NCI-H345 (cell line): ENCODE results near the gene ARID2.

Experiments used
- DNase-seq: peaks from one replicate; lab custom pipeline; 2025; lab: John Stamatoyannopoulos, UW

ARID2 gene

GRCh38 chr12:45933504-45933903 lies 204.0 kb downstream of the ARID2 start:
- DNase-seq = no peak

DNA sequence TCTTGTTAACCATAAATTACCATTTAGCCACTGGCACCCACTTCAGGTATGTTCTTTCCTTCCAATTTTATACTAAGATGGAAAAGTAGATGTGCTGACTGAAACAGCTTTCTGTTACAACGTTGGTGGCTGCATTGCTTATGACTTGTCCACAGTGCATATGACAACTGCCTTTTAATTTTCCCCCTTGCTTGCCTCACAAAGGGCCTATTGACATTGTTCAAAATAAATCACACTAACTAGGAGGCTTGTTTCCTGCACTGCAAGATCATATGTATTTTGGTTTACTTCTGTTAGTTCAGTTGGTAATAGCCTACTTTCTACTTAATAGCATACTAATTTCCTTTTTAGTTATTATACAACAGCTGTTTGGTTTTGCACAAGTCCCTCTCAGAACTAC lies 205.4 kb downstream of the ARID2 start:
- no peak for DNase-seq

DNA sequence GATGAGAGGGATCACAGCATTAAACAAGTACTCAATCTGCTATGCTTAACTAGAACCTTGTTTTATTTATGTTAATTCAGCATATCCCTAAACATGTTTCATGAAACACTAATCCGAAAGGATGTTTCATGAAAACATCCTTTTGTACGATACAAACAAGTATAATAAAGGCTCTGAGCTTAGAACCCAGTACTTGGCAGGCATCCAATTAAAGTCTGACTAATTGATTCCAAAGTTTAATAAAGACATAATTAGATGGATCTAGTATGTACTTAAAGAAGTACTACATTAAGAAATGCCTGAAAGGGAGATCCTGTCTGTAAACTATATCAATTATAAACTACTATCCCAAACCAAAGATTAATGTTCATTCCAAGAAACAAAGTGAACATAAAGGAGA lies 209.1 kb downstream of the ARID2 start:
- no peak for DNase-seq

DNA sequence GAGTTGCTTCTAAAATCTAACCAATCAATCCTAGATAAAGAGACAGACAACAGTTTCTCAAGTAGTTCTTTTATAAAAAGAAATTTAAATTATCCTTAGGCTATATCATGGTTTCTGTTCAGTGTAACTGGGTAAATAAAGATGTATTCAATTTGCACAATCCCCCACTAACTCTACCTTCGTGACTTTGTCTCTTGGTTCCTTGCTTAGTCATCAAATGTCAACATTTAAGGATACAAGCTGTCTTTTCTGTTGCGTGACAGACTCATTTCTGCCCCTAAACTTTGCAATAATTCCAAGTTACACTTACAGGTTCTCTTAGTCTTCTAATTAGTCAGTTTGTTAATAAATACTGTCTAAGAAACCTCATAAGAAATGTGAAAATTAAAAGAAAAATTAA lies 210.3 kb downstream of the ARID2 start:
- DNase-seq = no peak

DNA sequence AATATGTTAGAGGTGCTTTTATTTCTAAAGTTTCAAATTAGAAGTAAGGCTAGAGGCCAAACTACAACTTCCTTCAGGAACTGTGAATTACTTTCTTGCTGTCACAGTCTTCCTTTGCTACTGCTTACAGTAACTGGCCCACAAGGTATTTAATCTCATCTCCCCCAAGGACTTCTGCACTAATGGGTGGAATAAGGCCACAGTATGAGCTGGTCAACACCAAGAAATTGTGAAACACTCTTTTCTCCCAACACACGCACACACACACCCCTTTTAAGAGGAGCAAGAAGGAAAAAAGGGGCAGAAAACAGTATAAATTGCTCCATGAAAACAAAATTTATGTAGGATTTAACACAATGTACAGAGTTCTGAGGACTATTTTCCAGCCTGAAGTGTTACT lies 215.3 kb downstream of the ARID2 start:
- no peak for DNase-seq

GRCh38 chr12:45946435-45946834 lies 216.9 kb downstream of the ARID2 start:
- DNase-seq = no peak

DNA sequence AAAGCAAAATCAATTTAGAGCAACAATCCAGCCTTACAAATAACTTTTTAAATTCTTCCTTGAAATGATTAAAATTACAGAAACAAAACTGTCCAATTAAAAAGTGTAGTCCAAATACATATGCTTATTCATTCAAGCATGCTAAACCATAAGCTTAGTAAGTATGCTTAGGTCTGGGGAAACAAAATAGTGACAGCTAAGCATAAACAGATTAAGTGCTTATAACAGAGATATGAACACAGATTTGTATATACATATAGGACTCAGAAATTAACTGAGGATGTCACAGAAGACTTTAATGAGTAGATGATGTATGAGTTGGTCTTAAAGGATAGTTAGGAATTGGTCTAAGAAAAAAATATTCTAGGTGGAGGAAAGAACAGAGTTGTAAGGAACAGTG lies 219.0 kb downstream of the ARID2 start:
- DNase-seq = no peak
